Neuronal stem cell (in vitro differentiated cells): Measurements from ENCODE around the gene CEACAM1. TPM values are rescaled to one million over a fixed set of nuclear protein-coding genes. Genes with fewer than 3 reads are reported as not detected.

Experiments used
- DNase-seq: peaks from one replicate; pipeline ENCODE4 v3.0.0-alpha.2; 2013; ENCODE audit warnings: low spot score
- H2AFZ ChIP-seq: one replicate; pipeline ENCODE4 v1.6.1; 2013; ENCODE audit warnings: mild to moderate bottlenecking, low read length, inconsistent platforms
- H2AK5ac ChIP-seq: 2 replicates; pipeline ENCODE4 v1.6.1; 2013; ENCODE audit warnings: low read depth, mild to moderate bottlenecking, inconsistent platforms, low read length, moderate library complexity, mixed read lengths
- H2BK120ac ChIP-seq: 2 replicates; pipeline ENCODE4 v1.6.1; 2013; ENCODE audit warnings: low read depth, mild to moderate bottlenecking, inconsistent platforms, low read length, moderate library complexity, mixed read lengths
- H2BK12ac ChIP-seq: one replicate; pipeline ENCODE4 v1.6.1; 2013; ENCODE audit warnings: low read length, inconsistent platforms
- H2BK15ac ChIP-seq: 2 replicates; pipeline ENCODE4 v1.6.1; 2013; ENCODE audit warnings: mild to moderate bottlenecking, low read length, inconsistent platforms, mixed read lengths
- H2BK5ac ChIP-seq: one replicate; pipeline ENCODE4 v1.6.1; 2013; ENCODE audit warnings: inconsistent platforms, mild to moderate bottlenecking, low read length, moderate library complexity
- H3K14ac ChIP-seq: one replicate; pipeline ENCODE4 v1.6.1; 2013; ENCODE audit warnings: low read length, inconsistent platforms
- H3K18ac ChIP-seq: 2 replicates; pipeline ENCODE4 v1.6.1; 2013; ENCODE audit warnings: low read length, inconsistent platforms
- H3K23ac ChIP-seq: 2 replicates; pipeline ENCODE4 v1.6.1; 2013; ENCODE audit warnings: low read depth, mild to moderate bottlenecking, mixed read lengths, low read length, inconsistent platforms; ENCODE audit not compliant: poor library complexity
- H3K27ac ChIP-seq: replicated peaks from 3 replicates; pipeline ENCODE4 v1.5.1; 2013; ENCODE audit warnings: low read length, inconsistent platforms
- H3K27me3 ChIP-seq, 3 experiments: 2 replicates each; pipeline ENCODE4 v1.6.1; 2013; ENCODE audit warnings: low read length in 3 of 3, mild to moderate bottlenecking in 2 of 3, inconsistent platforms in 1 of 3, low read depth in 1 of 3, mixed read lengths in 1 of 3, moderate library complexity in 1 of 3; ENCODE audit not compliant: control insufficient read depth in 3 of 3, insufficient read depth in 3 of 3
- H3K36me3 ChIP-seq, 2 donors: replicated peaks in 1 of 2; 2 replicates each; pipeline ENCODE4 v1.6.1; 2013; ENCODE audit warnings: low read length in 2 of 2; ENCODE audit not compliant: control insufficient read depth in 2 of 2, insufficient read depth in 2 of 2
- H3K4ac ChIP-seq: 2 replicates; pipeline ENCODE4 v1.6.1; 2013; ENCODE audit warnings: inconsistent platforms, mild to moderate bottlenecking, low read length, moderate library complexity
- H3K4me1 ChIP-seq, 2 donors: 1 replicate in 1 of 2; 2 replicates in 1 of 2; pipeline ENCODE4 v1.6.1; 2013; ENCODE audit warnings: low read length in 2 of 2, low read depth in 1 of 2; ENCODE audit not compliant: control insufficient read depth in 2 of 2, insufficient read depth in 1 of 2
- H3K4me2 ChIP-seq: one replicate; pipeline ENCODE4 v1.6.1; 2013; ENCODE audit warnings: mild to moderate bottlenecking, low read length, inconsistent platforms; ENCODE audit not compliant: insufficient read depth, poor library complexity, severe bottlenecking
- H3K4me3 ChIP-seq, 2 donors: 2 replicates each; pipeline ENCODE4 v1.5.1; 2013; ENCODE audit warnings: low read length in 2 of 2, mild to moderate bottlenecking in 2 of 2, inconsistent platforms in 1 of 2, moderate library complexity in 1 of 2
- H3K79me1 ChIP-seq: one replicate; pipeline ENCODE4 v1.6.1; 2013; ENCODE audit warnings: low read depth, mild to moderate bottlenecking, inconsistent platforms, low read length, moderate library complexity
- H3K9ac ChIP-seq: one replicate; pipeline ENCODE4 v1.6.1; 2013; ENCODE audit warnings: mild to moderate bottlenecking, low read depth, low read length, inconsistent platforms; ENCODE audit not compliant: poor library complexity
- H3K9me3 ChIP-seq, 2 donors: replicated peaks in 1 of 2; 2 replicates each; pipeline versions ENCODE3 to v1.6.1; 2013; ENCODE audit warnings: low read length in 2 of 2, mild to moderate bottlenecking in 2 of 2, inconsistent platforms in 1 of 2, low read depth in 1 of 2, mixed read lengths in 1 of 2, moderate library complexity in 1 of 2; ENCODE audit not compliant: control insufficient read depth in 2 of 2, insufficient read depth in 1 of 2
- H4K8ac ChIP-seq: one replicate; pipeline ENCODE4 v1.6.1; 2013; ENCODE audit warnings: low read depth, mild to moderate bottlenecking, inconsistent platforms, low read length, moderate library complexity
- H4K91ac ChIP-seq: one replicate; pipeline ENCODE4 v1.6.1; 2013; ENCODE audit warnings: low read length, low read depth, mild to moderate bottlenecking, inconsistent platforms; ENCODE audit not compliant: poor library complexity
- WGBS, 2 donors: extraction: QIAGEN DNeasy Blood & Tissue Kit; methylation state at CpG; one replicate each; pipeline ENCODE4 v1.1.7; 2013; ENCODE audit warnings: missing lambda C conversion rate in 2 of 2, mixed read lengths in 1 of 2; ENCODE audit not compliant: insufficient read length in 2 of 2, insufficient replicate concordance in 1 of 2; ENCODE audit errors: extremely low coverage in 2 of 2; 5-methylcytosine and 5-hydroxymethylcytosine counted together
- polyA plus RNA-seq, 2 experiments: library from polyadenylated mRNA; stranded (reverse); fragments of 200-250 nt; gene quantifications; one replicate each; pipeline ENCODE4 v1.2.3, GENCODE V29; 2013

The CEACAM1 gene
- 0.01 TPM for polyA plus RNA-seq (2013, experiment 1 of 2)
- polyA plus RNA-seq (2013, experiment 2 of 2): 0.03 TPM

GRCh38 chr19:42528354-42529247 lies at the start of gene CEACAM1:
Gene CEACAM1, minus strand, starts transcription at chr19:42528481. Its CDS starts 107 bp downstream, at chr19:42528374.
- H3K36me3 ChIP-seq: no peaks in the 10 kb centered on the region
- no peak within 1 kb of the TSS for H3K14ac ChIP-seq
- no peak within 1 kb of the TSS for H3K9ac ChIP-seq
- no peak within 1 kb of the TSS for H2BK5ac ChIP-seq
- no peak within 1 kb of the TSS for H3K27ac ChIP-seq
- no CpG with 5 or more reads among the region's 7 CpGs for whole genome bisulfite sequencing, 2 donors
- H4K91ac ChIP-seq: no peak within 1 kb of the TSS
- H2AK5ac ChIP-seq: no peak within 1 kb of the TSS
- H4K8ac ChIP-seq: no peak within 1 kb of the TSS
- no peaks in the 10 kb centered on the region for H3K27me3 ChIP-seq
- no peaks in the 10 kb centered on the region for H3K9me3 ChIP-seq
- DNase-seq: no peak
- H2BK15ac ChIP-seq: no peak within 1 kb of the TSS
- H3K18ac ChIP-seq: peak within 1 kb of the TSS; percentile 11
- H2BK120ac ChIP-seq: no peak within 1 kb of the TSS
- H3K23ac ChIP-seq: no peak within 1 kb of the TSS
- no peak within 1 kb of the TSS for H3K4ac ChIP-seq
- H3K4me2 ChIP-seq: no peak within 1 kb of the TSS
- H3K4me1 ChIP-seq: peaks cover 2 to 8% of the 10 kb centered on the region in 2 donors
- H3K79me1 ChIP-seq: no peaks in the 10 kb centered on the region
- no peak within 1 kb of the TSS for H2BK12ac ChIP-seq
- no peak within 1 kb of the TSS for H3K4me3 ChIP-seq
- peak within 1 kb of the TSS; percentile 38 for H2AFZ ChIP-seq

- no peak overlapping the region for H3K4me3 ChIP-seq
- H3K14ac ChIP-seq: no peak overlapping the region
- no peak overlapping the region for H3K9ac ChIP-seq
- no peaks in the 10 kb centered on the region for H3K9me3 ChIP-seq
- H3K18ac ChIP-seq: no peak overlapping the region
- H2BK15ac ChIP-seq: no peak overlapping the region
- WGBS, 2 donors: no CpG with 5 or more reads among the region's 1 CpG
- no peak overlapping the region for H2BK120ac ChIP-seq
- no peak overlapping the region for H3K4ac ChIP-seq
- no peaks in the 10 kb centered on the region for H3K79me1 ChIP-seq
- H2BK12ac ChIP-seq: no peak overlapping the region
- no peak overlapping the region for H3K23ac ChIP-seq
- no peak overlapping the region for H3K4me2 ChIP-seq
- no peaks in the 10 kb centered on the region for H3K27me3 ChIP-seq
- no peaks in the 10 kb centered on the region for H3K36me3 ChIP-seq
- H2AFZ ChIP-seq: no peak overlapping the region
- H2AK5ac ChIP-seq: no peak overlapping the region
- H3K4me1 ChIP-seq: no peaks in the 10 kb centered on the region
- H2BK5ac ChIP-seq: no peak overlapping the region
- H4K91ac ChIP-seq: no peak overlapping the region
- no peak overlapping the region for H3K27ac ChIP-seq
- no peak for DNase-seq
- H4K8ac ChIP-seq: no peak overlapping the region
Measured at GRCh38 chr19:42577016-42577415, 48.7 kb upstream of the CEACAM1 start.

- Histone ChIP-seq H3K9ac (no peak overlapping the region), H2BK120ac (no peak overlapping the region), H3K14ac (no peak overlapping the region), H3K4me1 (no peaks in the 10 kb centered on the region), H2BK12ac (no peak overlapping the region), H3K4me2 (no peak overlapping the region), H2BK15ac (no peak overlapping the region), H4K8ac (no peak overlapping the region), H3K27me3 (no peaks in the 10 kb centered on the region), H3K23ac (no peak overlapping the region), H3K27ac (no peak overlapping the region), H3K4me3 (no peak overlapping the region), H3K4ac (no peak overlapping the region), H2BK5ac (no peak overlapping the region), H2AK5ac (no peak overlapping the region), H3K9me3 (no peaks in the 10 kb centered on the region), H3K79me1 (no peaks in the 10 kb centered on the region), H3K18ac (no peak overlapping the region), H2AFZ (no peak overlapping the region), H3K36me3 (no peaks in the 10 kb centered on the region), H4K91ac (no peak overlapping the region)
- no peak for DNase-seq
- WGBS, 2 donors: no CpG with 5 or more reads among the region's 2 CpGs
Measured at GRCh38 chr19:42576241-42576640, 48.0 kb upstream of the CEACAM1 start.

GRCh38 chr19:42573642-42574041 lies 45.4 kb upstream of the CEACAM1 start:
- Histone ChIP-seq H3K14ac (no peak overlapping the region), H3K9ac (no peak overlapping the region), H4K8ac (no peak overlapping the region), H2BK15ac (no peak overlapping the region), H3K27ac (no peak overlapping the region), H3K23ac (no peak overlapping the region), H3K18ac (no peak overlapping the region), H2BK120ac (no peak overlapping the region), H2AFZ (no peak overlapping the region), H2AK5ac (no peak overlapping the region), H3K4me1 (no peaks in the 10 kb centered on the region), H3K9me3 (no peaks in the 10 kb centered on the region), H3K4ac (no peak overlapping the region), H3K79me1 (no peaks in the 10 kb centered on the region), H2BK12ac (no peak overlapping the region), H3K4me3 (no peak overlapping the region), H3K4me2 (no peak overlapping the region), H3K27me3 (peaks cover 0 to 8% (median 0%) of the 10 kb centered on the region in 3 experiments), H3K36me3 (no peaks in the 10 kb centered on the region), H4K91ac (no peak overlapping the region), H2BK5ac (no peak overlapping the region)
- no CpG with 5 or more reads among the region's 1 CpG for WGBS, 2 donors
- no peak for DNase-seq
